GM18520 (cell line): ENCODE results near the gene ZNF718.
"Not testable (repeated sequence)": the region's sequence is repeated elsewhere in the genome, so short reads cannot be mapped to it uniquely, and the experiment has no call there.

ENCODE experiments used
- ATAC-seq: cut with Tn5 transposase; IDR thresholded peaks from one replicate; pipeline ENCODE4 v1.9.1; 2021; ENCODE audit not compliant: unreplicated experiment

Gene ZNF718

DNA sequence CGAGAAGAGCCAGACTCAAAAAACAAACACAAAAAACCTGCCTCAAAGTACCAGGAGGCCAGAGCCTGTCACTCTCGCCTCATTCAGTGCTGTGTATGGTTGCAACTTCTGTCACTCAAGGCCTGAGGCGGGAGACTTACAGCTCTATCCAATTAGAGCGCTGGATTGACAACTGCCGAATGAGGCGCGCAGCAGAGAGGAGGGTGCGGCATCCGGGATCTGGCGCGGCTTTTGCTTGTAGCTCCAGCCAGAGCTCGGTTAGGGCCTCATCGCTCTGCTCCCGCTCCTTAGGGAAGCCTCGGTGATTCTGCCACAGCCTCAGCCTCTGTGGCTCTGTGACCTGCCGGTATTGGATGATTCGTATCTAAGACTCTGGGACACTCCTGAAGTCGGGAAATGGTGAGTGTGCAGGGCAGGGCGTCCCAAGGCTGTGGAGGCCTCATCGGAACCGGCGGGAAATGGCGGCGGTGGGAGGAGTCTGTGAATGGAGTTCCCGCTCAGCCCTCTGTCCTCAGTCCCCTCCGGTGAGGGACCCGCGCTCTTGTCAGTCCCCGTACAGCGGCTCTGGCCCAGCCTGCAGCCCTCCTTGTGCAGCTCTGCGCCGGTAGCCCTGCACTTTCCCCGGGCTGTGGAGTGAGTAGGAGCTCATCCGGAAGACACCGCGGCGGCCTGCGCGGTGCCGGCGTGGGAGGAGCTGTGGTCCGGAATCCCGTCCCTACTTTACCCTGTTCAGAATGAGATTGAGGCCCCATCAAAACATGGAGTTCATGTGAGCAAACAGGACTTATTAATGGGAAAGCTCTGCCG is at the start of gene ZNF718:
Gene ZNF718, plus strand, starts transcription at position 227 of the 807 bp plus-strand sequence. Its CDS starts 170 bp downstream, at position 397.
- ATAC-seq = peak; percentile 95

- ATAC-seq = no peak
Measured at GRCh38 chr4:85951-86350, 38.4 kb upstream of the ZNF718 start.

DNA sequence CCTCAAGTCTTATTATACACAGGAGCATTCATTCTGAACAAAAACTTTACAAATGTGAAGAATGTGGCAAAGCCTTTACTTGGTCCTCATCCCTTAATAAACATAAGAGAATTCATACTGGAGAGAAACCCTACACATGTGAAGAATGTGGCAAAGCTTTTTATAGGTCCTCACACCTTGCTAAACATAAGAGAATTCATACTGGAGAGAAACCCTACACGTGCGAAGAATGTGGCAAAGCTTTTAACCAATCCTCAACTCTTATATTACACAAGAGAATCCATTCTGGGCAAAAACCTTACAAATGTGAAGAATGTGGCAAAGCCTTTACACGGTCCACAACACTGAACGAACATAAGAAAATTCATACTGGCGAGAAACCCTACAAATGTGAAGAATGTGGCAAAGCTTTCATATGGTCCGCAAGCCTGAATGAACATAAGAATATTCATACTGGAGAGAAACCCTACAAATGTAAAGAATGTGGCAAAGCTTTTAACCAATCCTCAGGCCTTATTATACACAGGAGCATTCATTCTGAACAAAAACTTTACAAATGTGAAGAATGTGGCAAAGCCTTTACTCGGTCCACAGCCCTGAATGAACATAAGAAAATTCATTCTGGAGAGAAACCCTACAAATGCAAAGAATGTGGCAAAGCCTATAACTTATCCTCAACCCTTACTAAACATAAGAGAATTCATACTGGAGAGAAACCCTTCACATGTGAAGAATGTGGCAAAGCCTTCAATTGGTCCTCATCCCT is 37.6 kb upstream of the ZNF718 start:
- not testable (repeated sequence) for ATAC-seq

DNA sequence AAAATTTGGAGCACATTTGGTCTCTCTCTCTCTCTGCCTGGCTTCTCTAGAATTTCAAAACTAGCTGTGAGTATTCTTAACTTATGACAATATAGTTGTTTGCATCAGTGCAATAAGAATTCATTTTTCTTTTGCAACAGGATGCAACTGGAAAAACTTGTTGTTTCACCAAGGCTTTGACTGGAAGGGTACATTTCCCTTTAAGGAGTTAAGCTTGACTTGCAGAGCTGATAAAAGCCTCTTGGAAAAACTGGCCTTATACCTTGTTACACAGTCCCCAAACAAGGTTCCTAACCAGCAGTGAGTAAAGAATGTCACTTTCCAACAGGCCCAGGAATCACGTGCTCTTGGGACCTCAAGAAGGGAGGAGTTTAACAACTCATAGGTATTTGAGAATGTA is 25.9 kb upstream of the ZNF718 start:
- no peak for ATAC-seq

GRCh38 chr4:99863-100262 is 24.4 kb upstream of the ZNF718 start:
- no peak for ATAC-seq

DNA sequence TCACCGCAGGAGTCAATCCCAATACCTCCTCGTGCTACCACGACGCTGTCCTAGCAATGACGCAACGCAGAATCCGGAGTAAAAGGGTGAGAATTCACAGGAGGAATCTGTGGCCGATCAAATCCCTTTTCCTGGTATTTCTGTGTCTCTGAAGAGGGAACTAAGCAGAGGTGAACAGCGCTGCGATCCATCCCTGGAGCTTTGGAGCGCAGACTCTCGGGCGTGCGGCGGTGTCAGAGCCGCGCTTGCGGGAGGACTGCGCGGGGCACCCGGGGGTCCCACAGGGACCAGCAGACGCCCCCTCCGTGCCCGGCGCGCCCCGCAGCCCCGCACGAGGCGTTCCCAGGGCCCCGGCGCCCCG is 17.2 kb upstream of the ZNF718 start:
- no peak for ATAC-seq

DNA sequence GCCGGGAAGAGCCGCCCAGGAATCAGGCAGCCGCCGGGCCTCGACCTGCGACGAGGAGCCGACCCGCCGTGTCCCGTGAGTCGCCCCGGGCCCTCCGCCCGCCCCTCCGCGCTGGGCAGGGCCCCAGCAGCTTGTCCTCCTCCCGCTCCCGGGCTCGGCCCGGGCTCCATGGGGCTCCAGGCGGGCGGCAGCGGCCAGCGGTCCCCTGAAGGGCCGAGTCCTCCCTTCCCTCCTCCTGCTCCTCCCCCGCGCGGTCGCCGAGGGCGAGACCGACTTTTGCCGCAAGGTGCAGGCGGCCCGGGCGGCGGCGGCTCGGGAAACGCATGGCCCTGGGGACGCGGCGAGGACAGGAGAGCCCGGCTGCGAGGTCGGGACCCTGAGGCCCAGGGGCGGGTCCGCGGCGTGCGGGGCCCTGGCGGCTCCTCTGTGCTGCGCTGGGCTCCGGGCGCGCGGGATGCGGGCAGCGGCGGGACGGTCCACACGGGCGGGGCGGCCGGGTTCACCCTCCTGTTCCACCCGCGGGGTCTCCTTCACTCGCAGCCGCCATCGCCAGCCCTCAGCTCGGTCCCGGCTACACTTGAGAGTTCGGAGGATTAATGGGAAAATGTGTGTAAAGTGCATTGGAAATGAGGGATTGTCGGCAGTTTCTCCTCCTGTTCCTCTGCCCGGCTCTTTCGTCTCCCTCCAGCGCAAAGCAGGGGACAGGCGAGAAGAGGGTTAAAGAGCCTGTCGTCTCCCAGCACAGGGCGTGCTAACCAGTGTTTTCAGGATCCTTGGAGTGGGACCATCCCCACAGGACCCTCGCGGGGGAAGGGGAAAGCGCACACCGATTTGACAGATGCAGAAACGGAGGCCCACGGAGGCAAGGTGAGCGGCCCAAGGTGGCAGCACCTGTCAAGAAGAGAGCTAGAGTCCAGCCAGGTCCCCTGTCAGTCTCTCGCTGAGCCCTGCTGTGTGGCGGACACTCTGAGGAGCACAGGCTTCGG is 16.6 kb upstream of the ZNF718 start:
- no peak for ATAC-seq

- no peak for ATAC-seq
Measured at GRCh38 chr4:112771-113170, 11.5 kb upstream of the ZNF718 start.

- ATAC-seq = no peak
Measured at GRCh38 chr4:113732-114131, 10.6 kb upstream of the ZNF718 start.

- ATAC-seq = no peak
Measured at GRCh38 chr4:114149-114548, 10.2 kb upstream of the ZNF718 start.

GRCh38 chr4:116499-116898 is 7.8 kb upstream of the ZNF718 start:
- no peak for ATAC-seq

DNA sequence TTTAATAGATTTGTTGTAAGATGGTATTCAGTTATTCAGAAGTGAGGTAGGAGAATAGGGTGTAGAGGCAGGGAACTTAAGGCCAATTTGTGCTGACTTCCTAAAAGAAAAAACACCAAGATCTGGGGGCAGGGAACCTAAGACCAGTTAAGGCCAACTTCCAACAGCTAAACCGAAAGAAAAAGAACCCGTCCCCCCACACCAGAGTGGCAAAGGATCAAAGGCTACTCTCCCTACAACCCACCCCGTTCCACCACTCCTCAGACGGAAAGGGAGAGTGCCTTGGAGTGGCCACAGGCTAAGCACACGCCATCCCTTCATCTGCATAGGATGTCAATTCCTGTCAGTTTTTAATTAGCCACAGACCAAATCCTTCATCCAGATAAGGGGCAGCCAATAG is 3.7 kb upstream of the ZNF718 start:
- no peak for ATAC-seq

DNA sequence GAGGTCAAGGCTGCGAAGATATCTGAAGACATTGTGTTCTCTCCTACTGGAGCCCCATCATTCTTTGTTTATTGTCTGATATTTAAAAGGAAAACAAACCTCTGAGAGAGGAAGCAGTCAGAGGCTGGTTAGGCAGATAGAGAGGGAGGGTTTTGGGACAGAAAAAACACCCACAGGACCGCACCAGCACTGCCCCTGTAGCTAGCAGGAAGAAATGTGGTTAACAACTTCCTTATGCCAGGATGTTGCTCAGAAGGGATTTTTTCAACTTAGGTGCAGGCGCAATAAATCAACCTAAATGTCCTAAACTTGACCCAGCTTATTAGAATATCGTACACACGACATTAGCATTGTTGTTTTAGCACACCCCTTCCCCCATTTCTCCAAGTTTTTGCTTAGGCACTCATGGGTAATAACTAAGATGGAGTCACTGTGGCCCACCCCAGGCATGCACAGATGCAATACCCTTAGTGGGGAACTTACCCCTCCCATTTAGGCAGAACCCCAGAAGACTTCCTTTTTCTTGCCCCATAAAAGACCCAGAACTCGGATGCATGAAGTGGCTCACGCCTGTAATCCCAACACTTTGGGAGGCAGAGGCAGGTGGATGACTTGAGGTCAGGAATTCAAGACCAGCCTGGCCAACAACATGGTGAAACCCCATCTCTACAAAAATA is 2.8 kb upstream of the ZNF718 start:
- ATAC-seq = no peak

DNA sequence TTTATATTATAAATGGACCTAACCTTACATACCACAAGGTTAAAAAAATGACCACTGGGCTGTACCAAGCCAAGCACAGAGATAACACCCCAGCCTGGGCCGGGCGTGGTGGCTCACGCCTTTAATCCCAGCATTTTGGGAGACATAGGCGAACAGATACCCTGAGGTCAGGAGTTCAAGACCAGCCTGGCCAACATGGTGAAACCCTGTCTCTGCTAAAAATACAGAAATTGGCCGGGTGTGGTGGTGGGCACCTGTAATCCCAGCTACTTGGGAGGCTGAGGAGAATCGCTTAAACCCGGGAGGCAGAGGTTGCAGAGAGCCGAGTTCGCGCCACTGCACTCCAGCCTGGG is 403 bp upstream of the ZNF718 start:
- not testable (repeated sequence) for ATAC-seq

DNA sequence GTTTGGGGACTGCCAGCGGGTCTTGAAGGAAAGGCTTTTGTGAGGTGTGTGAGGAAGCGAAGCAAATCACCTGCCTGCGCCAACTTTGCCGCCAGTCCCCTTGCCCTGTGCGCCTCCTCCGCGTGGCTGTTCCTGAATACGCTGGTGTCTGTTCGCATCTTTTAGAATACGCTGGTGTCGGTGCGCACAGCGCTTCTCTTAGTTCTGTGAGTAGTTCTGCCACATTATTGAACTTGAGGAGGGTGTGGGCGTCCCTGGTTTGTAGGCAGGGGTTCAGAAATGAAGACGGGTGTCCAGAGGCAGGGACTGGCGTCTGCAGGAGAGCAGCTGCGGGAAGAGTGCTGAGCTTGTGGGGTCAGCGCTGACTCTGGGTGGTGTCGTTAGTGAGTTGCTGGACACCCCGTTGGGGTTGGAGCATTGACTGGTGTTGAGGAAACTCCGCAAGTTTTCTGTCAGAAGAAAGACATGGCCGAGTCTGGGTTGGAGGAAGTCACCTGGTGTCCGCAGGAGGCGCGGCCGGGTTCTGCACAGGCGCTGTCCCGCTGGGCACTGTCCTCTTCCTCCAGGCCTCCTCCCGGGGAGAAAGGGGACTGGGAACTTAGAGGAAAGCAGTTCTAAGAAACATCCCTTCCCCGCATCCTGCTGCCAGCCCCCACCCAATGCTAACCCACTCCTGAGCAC is 930 bp downstream of the ZNF718 start:
- ATAC-seq = no peak

- ATAC-seq = no peak
Measured at GRCh38 chr4:125833-126232, 1.5 kb downstream of the ZNF718 start.

- ATAC-seq = no peak
Measured at GRCh38 chr4:132483-132882, 8.2 kb downstream of the ZNF718 start.

- no peak for ATAC-seq
Measured at GRCh38 chr4:138935-139334, 14.6 kb downstream of the ZNF718 start.

DNA sequence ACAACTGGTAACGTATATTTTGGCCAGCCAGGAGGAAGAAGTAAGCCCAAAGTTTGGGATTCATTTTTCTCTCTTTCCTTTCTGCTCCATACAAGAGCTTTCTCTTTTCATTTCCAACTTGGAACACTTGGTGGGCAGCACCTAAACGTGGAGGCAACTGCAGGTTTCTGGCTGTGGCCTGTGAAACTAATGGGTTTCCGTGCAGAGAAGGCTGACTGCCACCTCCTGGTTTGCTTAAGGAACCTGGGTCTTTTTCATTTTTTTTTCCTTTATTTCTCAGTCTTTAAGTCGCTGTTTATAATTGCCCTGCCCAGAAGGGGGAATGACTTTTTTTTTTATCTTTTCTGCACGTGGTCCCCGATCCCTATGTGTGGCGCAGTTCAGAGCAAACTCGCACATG is 15.4 kb downstream of the ZNF718 start:
- ATAC-seq = no peak

DNA sequence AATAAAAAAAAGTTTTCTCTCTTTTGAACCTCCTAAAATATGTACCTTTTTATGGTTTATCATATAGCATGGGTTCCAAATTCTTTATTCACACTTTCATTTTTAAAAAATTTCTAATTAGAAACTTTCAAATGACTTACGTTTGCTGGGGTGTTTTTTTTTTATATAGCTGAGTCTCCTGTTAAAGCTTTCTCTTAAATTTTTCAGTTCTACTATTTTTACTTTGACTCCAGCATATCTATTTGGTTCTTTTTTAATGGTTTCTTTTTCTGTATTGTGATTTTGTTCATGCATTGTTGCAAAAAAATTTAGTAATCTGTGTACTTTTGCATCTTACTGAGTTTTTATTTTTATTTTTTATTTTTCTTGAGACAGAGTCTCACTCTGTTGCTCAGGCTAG is 22.3 kb downstream of the ZNF718 start:
- no peak for ATAC-seq
